Fibroblast of villous mesenchyme (primary cell): ENCODE results near the gene SLIT3. TPM values are rescaled to one million over a fixed set of nuclear protein-coding genes. Genes with fewer than 3 reads are reported as not detected.
A peak's percentile ranks its signal among the peaks of the same experiment; 100 is the strongest.

Experiments
- DNase-seq: peaks from one replicate; pipeline ENCODE4 v3.0.0-alpha.2; 2010; ENCODE audit warnings: low read depth
- H3K4me3 ChIP-seq: 2 replicates; pipeline ENCODE4 v1.5.1; 2011; ENCODE audit warnings: low read depth, mild to moderate bottlenecking, low read length
- CTCF ChIP-seq: IDR thresholded peaks from 2 replicates; pipeline ENCODE4 v1.5.1; 2012; ENCODE audit warnings: low read depth, mild to moderate bottlenecking, low read length; ENCODE audit not compliant: insufficient read depth
- total RNA-seq: library from RNA; depleted of rRNA; stranded (reverse); fragments of >200 nt; gene quantifications from 2 replicates; pipeline ENCODE4 v1.2.3, GENCODE V29; 2012

Gene SLIT3
- total RNA-seq, 1 donor, result under 0.01 TPM

GRCh38 chr5:169100735-169101075 lies 200.2 kb downstream of the SLIT3 start:
- no peak for TF ChIP-seq CTCF
- peak; percentile 2 for DNase-seq

GRCh38 chr5:169099801-169100734 lies 200.9 kb downstream of the SLIT3 start:
- H3K4me3 ChIP-seq, result no peak overlapping the region
- no peak for TF ChIP-seq CTCF
- no peak for DNase-seq

More at GRCh38 chr5:169100735-169101075, 200.2 kb downstream of the SLIT3 start:
- no peak overlapping the region for H3K4me3 ChIP-seq

- H3K4me3 ChIP-seq, result no peak overlapping the region
- TF ChIP-seq CTCF, result no peak
- DNase-seq, result no peak
Measured at GRCh38 chr5:169098331-169099121, 202.4 kb downstream of the SLIT3 start.

- DNase-seq, result no peak
- no peak overlapping the region for H3K4me3 ChIP-seq
- no peak for TF ChIP-seq CTCF
Measured at GRCh38 chr5:169097374-169098326, 203.3 kb downstream of the SLIT3 start.

- no peak overlapping the region for H3K4me3 ChIP-seq
- TF ChIP-seq CTCF, result no peak
- no peak for DNase-seq
Measured at GRCh38 chr5:169095976-169096375, 205.0 kb downstream of the SLIT3 start.

- no peak for TF ChIP-seq CTCF
- no peak for DNase-seq
- H3K4me3 ChIP-seq, result no peak overlapping the region
Measured at GRCh38 chr5:169095410-169095960, 205.5 kb downstream of the SLIT3 start.
